H1 (cell line): ENCODE measurements around the gene ZNF407. TPM values are rescaled to one million over a fixed set of nuclear protein-coding genes. Genes with fewer than 3 reads are reported as not detected.

Experiments
- CTCF ChIA-PET: fragments of 300-600 bp; sonication (Branson Sonifier 250); formaldehyde crosslinking; loops from one replicate; lab custom pipeline; 2021; ENCODE audit not compliant: partially characterized antibody; lab: Charles Lee
- POLR2A ChIA-PET: fragments of 300-600 bp; sonication (Branson Sonifier 250); formaldehyde crosslinking; loops from one replicate; lab custom pipeline; 2021; ENCODE audit warnings: inconsistent platforms; ENCODE audit not compliant: partially characterized antibody; lab: Charles Lee
- DNase-seq, 2 experiments: peaks; one replicate each; pipeline versions ENCODE4 v3.0.0 to v3.0.0-alpha.2; 2010 to 2022; ENCODE audit warnings: low spot score in 2 of 2, low read depth in 1 of 2, mixed read lengths in 1 of 2
- FAIRE-seq: peaks from 2 replicates; lab custom pipeline; 2011; peaks lifted over from hg19 to GRCh38; lab: Jason Lieb, UNC
- H2AFZ ChIP-seq: 2 replicates; pipeline ENCODE4 v1.8.1; 2012; ENCODE audit warnings: low read length, inconsistent platforms
- H2AK5ac ChIP-seq: 2 replicates; pipeline ENCODE4 v1.6.1; 2013; ENCODE audit warnings: low read depth, low read length
- H2BK120ac ChIP-seq: replicated peaks from 2 replicates; pipeline ENCODE3; 2013; ENCODE audit warnings: low read depth, low read length, inconsistent platforms
- H2BK12ac ChIP-seq: 2 replicates; pipeline ENCODE4 v1.6.1; 2013; ENCODE audit warnings: low read depth, low read length
- H2BK15ac ChIP-seq: 2 replicates; pipeline ENCODE4 v1.6.1; 2013; ENCODE audit warnings: low read length
- H2BK20ac ChIP-seq: 2 replicates; pipeline ENCODE4 v1.6.1; 2013; ENCODE audit warnings: low read length
- H2BK5ac ChIP-seq: 2 replicates; pipeline ENCODE4 v1.6.1; 2013; ENCODE audit warnings: low read depth, low read length
- H3K14ac ChIP-seq: 2 replicates; pipeline ENCODE4 v1.6.1; 2013; ENCODE audit warnings: inconsistent platforms; ENCODE audit not compliant: insufficient read length
- H3K18ac ChIP-seq: 2 replicates; pipeline ENCODE4 v1.6.1; 2013; ENCODE audit warnings: low read length; ENCODE audit errors: extremely low read depth
- H3K23ac ChIP-seq: 2 replicates; pipeline ENCODE4 v1.6.1; 2013; ENCODE audit warnings: inconsistent platforms; ENCODE audit not compliant: insufficient read length
- H3K23me2 ChIP-seq: 2 replicates; pipeline ENCODE4 v1.6.1; 2013; ENCODE audit warnings: low read depth, low read length
- H3K27ac ChIP-seq: 2 replicates; pipeline ENCODE4 v1.6.1; 2011; ENCODE audit warnings: low read depth, low read length, inconsistent platforms
- H3K27me3 ChIP-seq, 4 experiments: replicated peaks in 1 of 4; 1 replicate in 1 of 4; 2 replicates in 3 of 4; pipeline versions ENCODE4 v1.6.1 to v1.8.1; 2011 to 2013; ENCODE audit warnings: low read length in 3 of 4, mild to moderate bottlenecking in 3 of 4, inconsistent platforms in 2 of 4, mixed read lengths in 2 of 4, moderate library complexity in 1 of 4; ENCODE audit not compliant: control insufficient read depth in 3 of 4, insufficient read depth in 3 of 4; ENCODE audit errors: extremely low read depth in 1 of 4
- H3K36me3 ChIP-seq, 4 experiments: 2 replicates each; pipeline versions ENCODE4 v1.6.1 to v1.8.1; 2011 to 2013; ENCODE audit warnings: mild to moderate bottlenecking in 4 of 4, low read length in 3 of 4, moderate library complexity in 2 of 4, control low read depth in 1 of 4, inconsistent platforms in 1 of 4; ENCODE audit not compliant: insufficient read depth in 4 of 4, control insufficient read depth in 2 of 4
- H3K4ac ChIP-seq: replicated peaks from 2 replicates; pipeline ENCODE3; 2013; ENCODE audit warnings: low read length, low read depth, mixed read lengths, inconsistent platforms; ENCODE audit not compliant: insufficient read length
- H3K4me1 ChIP-seq, 4 experiments: replicated peaks in 1 of 4; 1 replicate in 1 of 4; 2 replicates in 3 of 4; pipeline versions ENCODE4 v1.6.1 to v1.8.1; 2011 to 2013; ENCODE audit warnings: low read length in 3 of 4, inconsistent platforms in 2 of 4, mixed read lengths in 1 of 4; ENCODE audit not compliant: insufficient read depth in 4 of 4, control insufficient read depth in 3 of 4
- H3K4me2 ChIP-seq, 2 experiments: 2 replicates each; pipeline versions ENCODE4 v1.6.1 to v1.8.1; 2011 to 2013; ENCODE audit warnings: low read depth in 2 of 2, low read length in 2 of 2, control low read depth in 1 of 2, inconsistent platforms in 1 of 2, mild to moderate bottlenecking in 1 of 2; ENCODE audit not compliant: insufficient read depth in 1 of 2
- H3K4me3 ChIP-seq, 4 experiments: fragments of 200-600, 300-600 bp in 1 of 4; sonication (generic), shearing (Covaris generic), sonication (Bioruptor Twin) in 1 of 4; 2 replicates each; pipeline versions ENCODE4 v1.5.1 to v1.8.1; 2011 to 2016; ENCODE audit warnings: low read length in 4 of 4, low read depth in 3 of 4, control low read depth in 2 of 4, inconsistent platforms in 2 of 4, mild to moderate bottlenecking in 2 of 4, mixed read lengths in 1 of 4, moderate library complexity in 1 of 4; ENCODE audit not compliant: insufficient read depth in 2 of 4; ENCODE audit errors: extremely low read depth in 1 of 4
- H3K56ac ChIP-seq: replicated peaks from 2 replicates; pipeline ENCODE3; 2013; ENCODE audit warnings: low read depth, mild to moderate bottlenecking, mixed read lengths, low read length, inconsistent platforms; ENCODE audit not compliant: insufficient read length
- H3K79me1 ChIP-seq: 2 replicates; pipeline ENCODE4 v1.6.1; 2013; ENCODE audit warnings: low read depth, low read length, control low read depth
- H3K79me2 ChIP-seq, 2 experiments: 2 replicates each; pipeline versions ENCODE4 v1.6.1 to v1.8.1; 2012 to 2013; ENCODE audit warnings: low read length in 2 of 2, mild to moderate bottlenecking in 2 of 2, inconsistent platforms in 1 of 2; ENCODE audit not compliant: insufficient read depth in 2 of 2, control insufficient read depth in 1 of 2
- H3K9ac ChIP-seq, 4 experiments: replicated peaks in 1 of 4; 1 replicate in 1 of 4; 2 replicates in 3 of 4; pipeline versions ENCODE4 v1.6.1 to v1.8.1; 2011 to 2013; ENCODE audit warnings: low read depth in 3 of 4, low read length in 3 of 4, control low read depth in 2 of 4, mild to moderate bottlenecking in 2 of 4, moderate library complexity in 2 of 4, inconsistent platforms in 1 of 4; ENCODE audit errors: extremely low read depth in 1 of 4
- H3K9me3 ChIP-seq, 2 experiments: 2 replicates each; pipeline versions ENCODE4 v1.6.1 to v1.8.1; 2012 to 2013; ENCODE audit warnings: mild to moderate bottlenecking in 2 of 2, moderate library complexity in 2 of 2, control low read depth in 1 of 2, inconsistent platforms in 1 of 2, low read depth in 1 of 2, low read length in 1 of 2, mixed read lengths in 1 of 2; ENCODE audit not compliant: insufficient read depth in 2 of 2
- H4K20me1 ChIP-seq, 2 experiments: replicated peaks in 1 of 2; 2 replicates each; pipeline versions ENCODE3 to v1.8.1; 2011 to 2013; ENCODE audit warnings: inconsistent platforms in 2 of 2, low read length in 2 of 2, mild to moderate bottlenecking in 1 of 2; ENCODE audit not compliant: insufficient read depth in 2 of 2, control insufficient read depth in 1 of 2
- H4K5ac ChIP-seq: 2 replicates; pipeline ENCODE4 v1.6.1; 2013; ENCODE audit warnings: low read length, low read depth, mixed read lengths, inconsistent platforms; ENCODE audit not compliant: insufficient read length
- H4K8ac ChIP-seq: 2 replicates; pipeline ENCODE4 v1.8.0; 2013; ENCODE audit warnings: mild to moderate bottlenecking, moderate library complexity, low read length, inconsistent platforms; ENCODE audit not compliant: insufficient read depth; ENCODE audit errors: extremely low read depth
- H4K91ac ChIP-seq: replicated peaks from 2 replicates; pipeline ENCODE3; 2013; ENCODE audit warnings: low read length, mixed read lengths, inconsistent platforms; ENCODE audit not compliant: insufficient read length
- CREB1 ChIP-seq: IDR thresholded peaks from 2 replicates; pipeline ENCODE4 v1.6.1; 2012; ENCODE audit warnings: inconsistent platforms
- GTF2F1 ChIP-seq: IDR thresholded peaks from 2 replicates; pipeline ENCODE4 v1.6.1; 2012; ENCODE audit warnings: low read depth, low read length, improper control_type of control experiment, borderline replicate concordance
- KDM4A ChIP-seq: IDR thresholded peaks from one replicate; pipeline ENCODE4 v1.7.1; 2012; ENCODE audit warnings: low read depth, mild to moderate bottlenecking, moderate library complexity, low read length, inconsistent platforms; ENCODE audit not compliant: severe bottlenecking
- KDM5A ChIP-seq: fragments of 200-600 bp; IDR thresholded peaks from 2 replicates; pipeline ENCODE4 v1.7.1; 2012; ENCODE audit warnings: mild to moderate bottlenecking, low read length, inconsistent platforms, mixed read lengths
- NRF1 ChIP-seq: IDR thresholded peaks from 2 replicates; pipeline ENCODE4 v1.6.1; 2011; ENCODE audit warnings: mild to moderate bottlenecking, low read depth, low read length, improper control_type of control experiment
- POLR2A ChIP-seq, 2 experiments: IDR thresholded peaks; 1 replicate in 1 of 2; 2 replicates in 1 of 2; pipeline ENCODE4 v1.6.1; 2011; ENCODE audit warnings: low read depth in 2 of 2, low read length in 2 of 2, mild to moderate bottlenecking in 2 of 2; ENCODE audit errors: control extremely low read depth in 1 of 2
- POLR2AphosphoS5 ChIP-seq: IDR thresholded peaks from 2 replicates; pipeline ENCODE4 v1.6.1; 2011; ENCODE audit warnings: low read depth, low read length
- SIRT6 ChIP-seq: IDR thresholded peaks from one replicate; pipeline ENCODE4 v1.7.1; 2012; ENCODE audit warnings: low read length, inconsistent platforms
- TEAD4 ChIP-seq: IDR thresholded peaks from 2 replicates; pipeline ENCODE4 v1.6.1; 2012; ENCODE audit warnings: low read depth, low read length, inconsistent platforms, mixed read lengths
- USF2 ChIP-seq: IDR thresholded peaks from 2 replicates; pipeline ENCODE4 v1.6.1; 2011; ENCODE audit warnings: low read length, improper control_type of control experiment
- WGBS, 2 experiments: shearing (Covaris generic) in 1 of 2; methylation state at CpG; one replicate each; pipeline versions ENCODE4 v1.1.6 to v1.1.7; 2013 to 2015; ENCODE audit warnings: low lambda C conversion rate in 2 of 2, mixed read lengths in 2 of 2, inconsistent platforms in 1 of 2, low coverage in 1 of 2, missing lambda C conversion rate in 1 of 2; ENCODE audit not compliant: insufficient replicate concordance in 2 of 2, insufficient coverage in 1 of 2, insufficient read length in 1 of 2; ENCODE audit errors: extremely low coverage in 1 of 2, missing lambda C conversion rate in 1 of 2; 5-methylcytosine and 5-hydroxymethylcytosine counted together
- polyA plus RNA-seq, 7 experiments: library from polyadenylated mRNA; depleted of rRNA in 3 of 7; stranded (reverse) in 5 of 7; unstranded in 2 of 7; fragments of >200 nt in 5 of 7; fragments of 200-250 nt in 2 of 7; gene quantifications; 1 replicate in 5 of 7; 2 replicates in 1 of 7; 4 replicates in 1 of 7; pipeline versions ENCODE4 v1.2.1 to v1.2.3, GENCODE V29; 2011 to 2013; ENCODE audit warnings: missing spikeins in 2 of 7, mixed read lengths in 2 of 7
- total RNA-seq: library from RNA; stranded (reverse); fragmentation: NEBNext Ultra II Directional; extraction: Animal tissue kit (Norgen Biotek cat#: 25700); gene quantifications from 2 replicates; pipeline ENCODE4 v1.2.1, GENCODE V29; 2021

Gene ZNF407
- total and polyA plus RNA-seq, 2 of the 8 experiments (the other 6 are each of a cell fraction or from before 2014, with no cell fraction given): 1.5 to 6.8 TPM

DNA sequence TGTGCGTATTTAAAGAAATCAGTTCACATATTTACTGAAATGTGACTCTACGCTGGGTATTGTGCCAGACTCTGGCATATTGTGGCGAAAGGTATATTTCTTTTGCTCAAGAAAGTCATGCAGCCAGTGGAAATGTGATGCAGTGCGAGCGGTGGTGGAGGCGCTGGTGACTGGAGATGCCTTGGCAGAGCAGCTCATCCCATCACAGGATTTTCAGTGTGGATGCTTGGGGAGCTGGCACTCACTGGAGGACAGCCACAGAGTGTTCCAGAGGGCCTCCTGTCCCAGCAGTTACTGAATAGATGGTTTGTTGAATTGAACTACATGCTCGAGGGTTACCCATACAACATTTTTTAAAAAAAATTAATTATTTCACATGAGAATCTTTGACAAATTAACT is 117.6 kb downstream of the ZNF407 start:
- H3K36me3 ChIP-seq: no peaks in the 10 kb centered on the region; a peak in 1 of 8 replicates
- WGBS, 2 experiments: 88% methylated on average over 7 of the region's 7 CpGs; no CpG with 5 or more reads in 1 of the 2 experiments
- H3K4ac ChIP-seq: no peak overlapping the region
- no peak overlapping the region for H3K4me2 ChIP-seq
- H2AK5ac ChIP-seq: no peak overlapping the region; the same call in 1 of the 2 replicates
- 0 out of 2 replicates have a peak overlapping the region, but pooled peaks have one; percentile 71 for H2AFZ ChIP-seq
- no peak overlapping the region for H3K23ac ChIP-seq
- H2BK20ac ChIP-seq: no peak overlapping the region
- no peaks in the 10 kb centered on the region for H3K27me3 ChIP-seq
- H2BK15ac ChIP-seq: no peak overlapping the region
- H3K27ac ChIP-seq: no peak overlapping the region
- no peak overlapping the region for H2BK120ac ChIP-seq
- POLR2A ChIA-PET: no interaction called here
- DNase-seq: no peak
- no peak overlapping the region for H2BK5ac ChIP-seq
- H3K9me3 ChIP-seq: no peaks in the 10 kb centered on the region
- no peaks in the 10 kb centered on the region for H4K20me1 ChIP-seq
- H4K91ac ChIP-seq: no peak overlapping the region
- no peak overlapping the region for H3K56ac ChIP-seq
- no peaks in the 10 kb centered on the region; the same call in 1 of the 2 replicates for H3K79me1 ChIP-seq
- H3K23me2 ChIP-seq: no peaks in the 10 kb centered on the region
- no peak overlapping the region for H3K14ac ChIP-seq
- no peak overlapping the region for H3K4me3 ChIP-seq
- CTCF ChIA-PET: no interaction called here
- H3K79me2 ChIP-seq: no peaks in the 10 kb centered on the region
- no peak for TF ChIP-seq GTF2F1
- TF ChIP-seq TEAD4: no peak
- no peak for TF ChIP-seq POLR2A (IDR thresholded peaks at IDR 0.05; ENCODE audit: control extremely low read depth in 1 of 2, low read depth in 2 of 2, low read length in 2 of 2)
- TF ChIP-seq CREB1: no peak
- no peak for TF ChIP-seq KDM5A
- TF ChIP-seq SIRT6: no peak
- TF ChIP-seq NRF1: no peak
- TF ChIP-seq KDM4A: no peak
- TF ChIP-seq USF2: no peak
- no peak for TF ChIP-seq POLR2AphosphoS5
- TF ChIP-seq, all 59 proteins: peak for 0
- Histone ChIP-seq H3K9ac (no peak overlapping the region), H3K18ac (no peak overlapping the region), H2BK12ac (no peak overlapping the region), H4K8ac (no peak overlapping the region), H3K4me1 (peaks cover 0 to 3% (median 0%) of the 10 kb centered on the region in 4 experiments; a peak in 2 of 7 replicates), H4K5ac (no peak overlapping the region)
- no peak for FAIRE-seq
